HCT116 (cell line): Measurements from ENCODE around the gene NAA16. TPM values are rescaled to one million over a fixed set of nuclear protein-coding genes. Genes with fewer than 3 reads are reported as not detected.
A peak's percentile ranks its signal among the peaks of the same experiment; 100 is the strongest.

Experiments
- ATAC-seq: fragments of 200-7000 bp; cut with Tn5 transposase; 2 replicates; pipeline ENCODE4 v1.9.1; 2020; ENCODE audit warnings: mild to moderate bottlenecking, moderate library complexity
- BruUV-seq: library from RNA; stranded (reverse); fragments of 400-500 nt; replicated peaks from 2 replicates; lab custom pipeline; 2021; lab: Mats Ljungman, UMichigan
- CTCF ChIA-PET: fragments of 300-600 bp; sonication (Branson Sonifier 250); formaldehyde crosslinking; loops from one replicate; lab custom pipeline; 2021; ENCODE audit warnings: antibody characterized with exemption; lab: Charles Lee
- POLR2A ChIA-PET: fragments of 300-600, 350-600 bp; sonication (Branson Sonifier 250); formaldehyde crosslinking; loops from one replicate; lab custom pipeline; 2021; ENCODE audit warnings: antibody characterized with exemption; lab: Charles Lee
- RAD21 ChIA-PET, 2 experiments: fragments of 300-600 bp; sonication (Branson Sonifier 250); formaldehyde crosslinking; loops; one replicate each; lab custom pipeline; 2023; ENCODE audit warnings: low total read pairs in 2 of 2; ENCODE audit not compliant: uncharacterized antibody in 2 of 2, unreplicated experiment in 2 of 2, low non-redundant PET in 1 of 2; lab: Charles Lee
- DNase-seq: peaks from one replicate; pipeline ENCODE4 v3.0.0-alpha.2; 2010; ENCODE audit warnings: low read depth, low spot score
- H2AFZ ChIP-seq: fragments of 200-600 bp; shearing (Covaris generic), sonication (generic); 2 replicates; pipeline ENCODE4 v1.6.1; 2017; ENCODE audit warnings: low read depth, mixed run types, mixed read lengths, antibody characterized with exemption, low read length; ENCODE audit not compliant: poor library complexity, severe bottlenecking
- H3K27ac ChIP-seq: 2 replicates; pipeline ENCODE4 v1.5.1; 2012; ENCODE audit warnings: low read depth, low read length
- H3K27me3 ChIP-seq: fragments of 200-600 bp; sonication (generic); 2 replicates; pipeline ENCODE4 v1.6.1; 2016; ENCODE audit warnings: mixed run types, low read length, mixed read lengths; ENCODE audit not compliant: insufficient read depth
- H3K36me3 ChIP-seq, 2 experiments: fragments of 200-500 bp in 1 of 2; fragments of 200-600 bp in 1 of 2; sonication (Bioruptor generic) in 1 of 2; sonication (generic) in 1 of 2; 2 replicates each; pipeline versions ENCODE4 v1.5.1 to v1.6.1; 2014 to 2016; ENCODE audit warnings: low read length in 2 of 2, inconsistent platforms in 1 of 2, mixed read lengths in 1 of 2, mixed run types in 1 of 2; ENCODE audit not compliant: insufficient read depth in 2 of 2, control insufficient read depth in 1 of 2
- H3K4me1 ChIP-seq, 2 experiments: fragments of 200-600 bp in 1 of 2; sonication (generic) in 1 of 2; 2 replicates each; pipeline versions ENCODE4 v1.5.1 to v1.6.1; 2012 to 2017; ENCODE audit warnings: low read length in 2 of 2, inconsistent platforms in 1 of 2, mild to moderate bottlenecking in 1 of 2, mixed read lengths in 1 of 2, mixed run types in 1 of 2, moderate library complexity in 1 of 2; ENCODE audit not compliant: insufficient read depth in 2 of 2, control insufficient read depth in 1 of 2
- H3K4me2 ChIP-seq: fragments of 200-600 bp; sonication (generic); 2 replicates; pipeline ENCODE4 v1.6.1; 2017; ENCODE audit warnings: mixed run types, low read length, mixed read lengths
- H3K4me3 ChIP-seq, 2 experiments: fragments of 200-600 bp in 1 of 2; sonication (generic) in 1 of 2; replicated peaks in 1 of 2; 2 replicates each; pipeline ENCODE4 v1.5.1; 2011 to 2016; ENCODE audit warnings: low read length in 2 of 2, control low read depth in 1 of 2, low read depth in 1 of 2, mild to moderate bottlenecking in 1 of 2, mixed read lengths in 1 of 2, mixed run types in 1 of 2
- H3K79me2 ChIP-seq: fragments of 200-600 bp; sonication (generic); 2 replicates; pipeline ENCODE4 v1.6.1; 2017; ENCODE audit warnings: mild to moderate bottlenecking, mixed run types, low read length, moderate library complexity, mixed read lengths; ENCODE audit not compliant: insufficient read depth
- H3K9ac ChIP-seq: fragments of 200-600 bp; sonication (generic); 2 replicates; pipeline ENCODE4 v1.6.1; 2016; ENCODE audit warnings: low read length, mixed read lengths
- H3K9me2 ChIP-seq: fragments of 200-600 bp; sonication (generic), shearing (Covaris generic); 2 replicates; pipeline ENCODE4 v1.6.1; 2017; ENCODE audit warnings: mixed run types, mild to moderate bottlenecking, moderate library complexity; ENCODE audit not compliant: insufficient read depth
- H3K9me3 ChIP-seq, 2 experiments: fragments of 200-500 bp in 1 of 2; fragments of 200-600 bp in 1 of 2; sonication (Bioruptor generic) in 1 of 2; sonication (generic) in 1 of 2; 2 replicates each; pipeline ENCODE4 v1.6.1; 2014 to 2017; ENCODE audit warnings: low read length in 2 of 2, mixed read lengths in 2 of 2, inconsistent platforms in 1 of 2, low read depth in 1 of 2, mild to moderate bottlenecking in 1 of 2, mixed run types in 1 of 2, moderate library complexity in 1 of 2; ENCODE audit not compliant: control insufficient read depth in 1 of 2, insufficient read depth in 1 of 2
- H4K20me1 ChIP-seq: fragments of 200-600 bp; sonication (generic), shearing (Covaris generic); 2 replicates; pipeline ENCODE4 v1.6.1; 2017; ENCODE audit warnings: mixed run types, mild to moderate bottlenecking, moderate library complexity; ENCODE audit not compliant: insufficient read depth
- ZFX ChIP-seq: fragments of 450-650 bp; IDR thresholded peaks from 2 replicates; pipeline ENCODE4 v1.6.1; 2017
- intact Hi-C: fragments of 100-400 bp; cut with micrococcal nuclease; formaldehyde crosslinking; loops from 2 replicates; pipeline ENCODE4 v1.10.0; 2022
- total RNA-seq: library from RNA; stranded (reverse); gene quantifications from one replicate; pipeline ENCODE4 v1.2.1, GENCODE V29; 2021; ENCODE audit not compliant: unreplicated experiment
- TF ChIP-seq, protein P1 (sequence below): IDR thresholded peaks from 2 replicates; pipeline ENCODE4 v1.6.1; 2012
- TF ChIP-seq, protein P2 (sequence below): IDR thresholded peaks from 2 replicates; pipeline ENCODE4 v1.6.1; 2012; ENCODE audit warnings: low read depth
- TF ChIP-seq, protein P3 (sequence below): IDR thresholded peaks from 2 replicates; pipeline ENCODE4 v1.6.1; 2012

The NAA16 gene
- total RNA-seq, 1 experiment from 2014 or later: 19.1 TPM

DNA sequence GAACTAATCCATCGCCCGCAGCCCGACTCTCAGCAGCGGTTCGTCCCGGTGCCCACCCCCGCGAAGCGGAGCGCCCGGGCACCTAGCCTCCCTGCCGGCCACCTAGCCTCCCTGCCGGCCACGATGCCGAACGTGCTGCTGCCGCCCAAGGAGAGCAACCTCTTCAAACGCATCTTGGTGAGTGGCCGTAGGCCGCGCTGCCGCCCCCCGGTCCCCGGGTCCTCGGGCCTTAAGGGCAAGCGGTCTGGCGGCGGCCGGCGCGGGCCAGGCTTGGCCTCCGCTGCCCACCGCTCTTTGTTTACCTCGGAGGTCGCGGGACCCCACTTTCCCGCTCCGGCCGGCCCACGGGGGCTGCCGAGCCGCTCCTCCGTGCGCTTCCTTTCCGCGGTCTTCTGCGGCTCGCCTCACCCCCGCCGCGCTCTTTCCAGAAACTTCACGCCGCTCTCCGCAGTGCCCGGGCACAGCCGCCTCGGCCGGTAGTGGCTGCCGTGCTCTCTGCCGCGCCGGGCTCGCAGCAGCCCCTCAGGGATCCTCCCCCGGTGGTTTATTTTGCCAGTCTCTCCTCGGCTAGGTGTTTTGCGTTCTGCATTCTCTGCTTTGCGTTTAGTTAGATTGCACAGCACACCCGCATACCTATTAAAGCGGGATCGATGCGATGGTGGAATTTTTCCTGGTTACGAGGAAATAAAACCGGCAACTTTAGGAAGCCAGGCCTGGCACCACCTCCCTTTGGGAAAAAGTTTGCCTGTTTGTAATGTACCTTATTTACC is 524 bp downstream of the NAA16 start:
- Histone ChIP-seq H3K4me3 (peak overlapping the region; percentile 77 to 98), H3K36me3 (no peaks in the 10 kb centered on the region), H3K27me3 (no peaks in the 10 kb centered on the region), H3K79me2 (peaks cover 55% of the 10 kb centered on the region), H4K20me1 (0 out of 2 replicates have a peak, but pooled peaks cover 6% of the 10 kb centered on the region), H3K4me1 (peaks cover 5 to 12% of the 10 kb centered on the region in 2 experiments; a peak in 3 of 4 replicates), H3K4me2 (peak overlapping the region; percentile 80), H3K27ac (peak overlapping the region; percentile 95), H3K9me2 (no peaks in the 10 kb centered on the region), H3K9me3 (no peaks in the 10 kb centered on the region), H3K9ac (peak overlapping the region; percentile 96), H2AFZ (no peak overlapping the region)
- ATAC-seq (peak; percentile 68), DNase-seq (no peak)
- CTCF ChIA-PET: no interaction called here
- RAD21 ChIA-PET: no interaction called here
- intact Hi-C loops: no loop called here
- TF ChIP-seq, protein P1, sequence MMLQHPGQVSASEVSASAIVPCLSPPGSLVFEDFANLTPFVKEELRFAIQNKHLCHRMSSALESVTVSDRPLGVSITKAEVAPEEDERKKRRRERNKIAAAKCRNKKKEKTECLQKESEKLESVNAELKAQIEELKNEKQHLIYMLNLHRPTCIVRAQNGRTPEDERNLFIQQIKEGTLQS: no peak
- TF ChIP-seq, protein P2, sequence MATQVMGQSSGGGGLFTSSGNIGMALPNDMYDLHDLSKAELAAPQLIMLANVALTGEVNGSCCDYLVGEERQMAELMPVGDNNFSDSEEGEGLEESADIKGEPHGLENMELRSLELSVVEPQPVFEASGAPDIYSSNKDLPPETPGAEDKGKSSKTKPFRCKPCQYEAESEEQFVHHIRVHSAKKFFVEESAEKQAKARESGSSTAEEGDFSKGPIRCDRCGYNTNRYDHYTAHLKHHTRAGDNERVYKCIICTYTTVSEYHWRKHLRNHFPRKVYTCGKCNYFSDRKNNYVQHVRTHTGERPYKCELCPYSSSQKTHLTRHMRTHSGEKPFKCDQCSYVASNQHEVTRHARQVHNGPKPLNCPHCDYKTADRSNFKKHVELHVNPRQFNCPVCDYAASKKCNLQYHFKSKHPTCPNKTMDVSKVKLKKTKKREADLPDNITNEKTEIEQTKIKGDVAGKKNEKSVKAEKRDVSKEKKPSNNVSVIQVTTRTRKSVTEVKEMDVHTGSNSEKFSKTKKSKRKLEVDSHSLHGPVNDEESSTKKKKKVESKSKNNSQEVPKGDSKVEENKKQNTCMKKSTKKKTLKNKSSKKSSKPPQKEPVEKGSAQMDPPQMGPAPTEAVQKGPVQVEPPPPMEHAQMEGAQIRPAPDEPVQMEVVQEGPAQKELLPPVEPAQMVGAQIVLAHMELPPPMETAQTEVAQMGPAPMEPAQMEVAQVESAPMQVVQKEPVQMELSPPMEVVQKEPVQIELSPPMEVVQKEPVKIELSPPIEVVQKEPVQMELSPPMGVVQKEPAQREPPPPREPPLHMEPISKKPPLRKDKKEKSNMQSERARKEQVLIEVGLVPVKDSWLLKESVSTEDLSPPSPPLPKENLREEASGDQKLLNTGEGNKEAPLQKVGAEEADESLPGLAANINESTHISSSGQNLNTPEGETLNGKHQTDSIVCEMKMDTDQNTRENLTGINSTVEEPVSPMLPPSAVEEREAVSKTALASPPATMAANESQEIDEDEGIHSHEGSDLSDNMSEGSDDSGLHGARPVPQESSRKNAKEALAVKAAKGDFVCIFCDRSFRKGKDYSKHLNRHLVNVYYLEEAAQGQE: no peak
- TF ChIP-seq, protein P3, sequence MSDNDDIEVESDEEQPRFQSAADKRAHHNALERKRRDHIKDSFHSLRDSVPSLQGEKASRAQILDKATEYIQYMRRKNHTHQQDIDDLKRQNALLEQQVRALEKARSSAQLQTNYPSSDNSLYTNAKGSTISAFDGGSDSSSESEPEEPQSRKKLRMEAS: peak; percentile 3; the same call in 1 of the 2 replicates
- TF ChIP-seq ZFX: peak; percentile 91
- POLR2A ChIA-PET: no interaction called here
- no TSS peak for BruUV-seq
